K562 (cell line): ENCODE results near the gene KCNJ5. TPM values are rescaled to one million over a fixed set of nuclear protein-coding genes. Genes with fewer than 3 reads are reported as not detected.

Experiments used
- ATAC-seq: fragments of 200-7000 bp; cut with Tn5 transposase; 3 replicates; pipeline ENCODE4 v1.9.1; 2020; ENCODE audit warnings: moderate library complexity
- BruUV-seq: library from RNA; stranded (reverse); fragments of 400-500 nt; replicated peaks from 2 replicates; lab custom pipeline; 2021; lab: Mats Ljungman, UMichigan
- CTCF ChIA-PET: fragments of 300-600 bp; formaldehyde crosslinking; extraction: SDS; loops from one replicate; lab custom pipeline; 2021; ENCODE audit warnings: low intra/inter-chr PET ratio; lab: Yijun Ruan, JAX
- POLR2A ChIA-PET: fragments of 300-600, 350-650 bp; sonication (Branson Sonifier 250); formaldehyde crosslinking; extraction: SDS; loops from one replicate; lab custom pipeline; 2021; ENCODE audit warnings: antibody characterized with exemption, inconsistent platforms; lab: Yijun Ruan, JAX
- DNase-seq, 4 experiments: peaks; one replicate each; pipeline versions ENCODE4 v3.0.0 to v3.0.0-alpha.2; 2011 to 2018; ENCODE audit warnings: low spot score in 3 of 4, mixed read lengths in 3 of 4; ENCODE audit errors: extremely low read depth in 1 of 4
- FAIRE-seq: peaks from 2 replicates; lab custom pipeline; 2011; peaks lifted over from hg19 to GRCh38; lab: Jason Lieb, UNC
- H2AFZ ChIP-seq: 2 replicates; pipeline ENCODE4 v1.6.0; 2011; ENCODE audit warnings: low read depth, low read length, control low read depth, inconsistent platforms
- H3K27ac ChIP-seq: fragments of 200-600 bp; 3 replicates; pipeline ENCODE4 v1.8.0; 2011; ENCODE audit warnings: low read depth, mild to moderate bottlenecking, control low read depth, inconsistent platforms, low read length, moderate library complexity, mixed read lengths; ENCODE audit errors: extremely low read depth
- H3K27me3 ChIP-seq, 2 experiments: fragments of 300-600 bp in 1 of 2; 2 replicates in 1 of 2; 3 replicates in 1 of 2; pipeline versions ENCODE4 v1.6.0 to v1.8.0; 2011; ENCODE audit warnings: inconsistent platforms in 2 of 2, low read length in 2 of 2, mild to moderate bottlenecking in 1 of 2, mixed read lengths in 1 of 2, moderate library complexity in 1 of 2; ENCODE audit not compliant: control insufficient read depth in 2 of 2, insufficient read depth in 2 of 2
- H3K36me3 ChIP-seq: fragments of 300-600 bp; 3 replicates; pipeline ENCODE4 v1.8.0; 2011; ENCODE audit warnings: mild to moderate bottlenecking, low read length, inconsistent platforms; ENCODE audit not compliant: control insufficient read depth, insufficient read depth
- H3K4me1 ChIP-seq, 2 experiments: fragments of 200-600 bp in 1 of 2; replicated peaks in 1 of 2; 2 replicates in 1 of 2; 3 replicates in 1 of 2; pipeline versions ENCODE4 v1.5.1 to v1.8.0; 2011; ENCODE audit warnings: inconsistent platforms in 2 of 2, low read length in 2 of 2, mild to moderate bottlenecking in 1 of 2, mixed read lengths in 1 of 2, moderate library complexity in 1 of 2; ENCODE audit not compliant: control insufficient read depth in 2 of 2, insufficient read depth in 2 of 2
- H3K4me2 ChIP-seq: 2 replicates; pipeline ENCODE4 v1.6.1; 2011; ENCODE audit warnings: low read length, control low read depth, inconsistent platforms, mixed read lengths; ENCODE audit not compliant: insufficient read depth
- H3K4me3 ChIP-seq: fragments of 200-600 bp; sonication (generic), shearing (Covaris generic); 2 replicates; pipeline ENCODE4 v1.5.1; 2016; ENCODE audit warnings: control low read depth, inconsistent platforms
- H3K79me2 ChIP-seq: fragments of 200-600 bp; 3 replicates; pipeline ENCODE4 v1.8.0; 2011; ENCODE audit warnings: low read length, inconsistent platforms; ENCODE audit not compliant: control insufficient read depth, insufficient read depth
- H3K9ac ChIP-seq, 2 experiments: 2 replicates each; pipeline versions ENCODE4 v1.6.0 to v1.6.1; 2011; ENCODE audit warnings: low read depth in 2 of 2, low read length in 2 of 2, control low read depth in 1 of 2, inconsistent platforms in 1 of 2, mild to moderate bottlenecking in 1 of 2, mixed read lengths in 1 of 2; ENCODE audit not compliant: insufficient read depth in 1 of 2
- H3K9me1 ChIP-seq: one replicate; pipeline ENCODE4 v1.6.0; 2011; ENCODE audit warnings: inconsistent platforms, mild to moderate bottlenecking, low read length, moderate library complexity; ENCODE audit not compliant: control insufficient read depth, insufficient read depth
- H3K9me3 ChIP-seq: replicated peaks from 2 replicates; pipeline ENCODE4 v1.5.1; 2011; ENCODE audit warnings: low read depth, low read length, inconsistent platforms; ENCODE audit not compliant: control insufficient read depth, insufficient read depth
- H4K20me1 ChIP-seq: replicated peaks from 2 replicates; pipeline ENCODE4 v1.6.1; 2011; ENCODE audit warnings: low read length, inconsistent platforms, mixed read lengths; ENCODE audit not compliant: control insufficient read depth, insufficient read depth
- EGR1 ChIP-seq: fragments of 450-650 bp; conservative IDR thresholded peaks from 2 replicates; pipeline ENCODE4 v1.6.1; 2017; ENCODE audit warnings: mild to moderate bottlenecking
- HMGN3 ChIP-seq: IDR thresholded peaks from 2 replicates; pipeline ENCODE4 v1.6.1; 2011; ENCODE audit warnings: borderline replicate concordance, low read depth, mild to moderate bottlenecking, mixed read lengths, low read length; ENCODE audit not compliant: insufficient read length; ENCODE audit errors: extremely low read depth
- LARP7 ChIP-seq: fragments of 450-650 bp; IDR thresholded peaks from 2 replicates; pipeline ENCODE4 v1.6.1; 2016
- MEF2D ChIP-seq: conservative IDR thresholded peaks from 2 replicates; pipeline ENCODE4 v1.6.1; 2016; ENCODE audit warnings: low read depth, missing genetic modification characterization, missing compliant biosample characterization
- NONO ChIP-seq, 2 experiments: fragments of 200-400 bp in 1 of 2; fragments of 450-650 bp in 1 of 2; formaldehyde crosslinking in 1 of 2; IDR thresholded peaks; 2 replicates each; pipeline ENCODE4 v1.6.1; 2017; ENCODE audit warnings: low read depth in 2 of 2, mild to moderate bottlenecking in 2 of 2, moderate library complexity in 2 of 2, low read length in 1 of 2
- NR4A1 ChIP-seq, 2 experiments: fragments of 250-450 bp in 1 of 2; fragments of 450-650 bp in 1 of 2; sonication (Bioruptor Pico) in 1 of 2; IDR thresholded peaks; 2 replicates each; pipeline versions ENCODE4 v1.4.0 to v1.6.1; 2016 to 2020; ENCODE audit warnings: mild to moderate bottlenecking in 2 of 2, missing compliant biosample characterization in 1 of 2, missing genetic modification characterization in 1 of 2, moderate library complexity in 1 of 2
- RBM25 ChIP-seq: fragments of 200-400 bp; formaldehyde crosslinking; IDR thresholded peaks from 2 replicates; pipeline ENCODE4 v1.6.1; 2018; ENCODE audit warnings: low read length, low read depth, moderate library complexity; ENCODE audit not compliant: severe bottlenecking
- YY1 ChIP-seq, 3 experiments: IDR thresholded peaks; 2 replicates each; pipeline ENCODE4 v1.6.1; 2011; ENCODE audit warnings: low read length in 2 of 3, mild to moderate bottlenecking in 2 of 3, moderate library complexity in 2 of 3, borderline replicate concordance in 1 of 3, control low read depth in 1 of 3, low read depth in 1 of 3; ENCODE audit not compliant: insufficient read depth in 3 of 3, insufficient replicate concordance in 2 of 3, control insufficient read depth in 1 of 3, insufficient read length in 1 of 3; ENCODE audit errors: extremely low read depth in 1 of 3
- ZBTB1 ChIP-seq: sonication (generic); formaldehyde crosslinking; IDR thresholded peaks from 2 replicates; pipeline ENCODE4 v1.8.1; 2023; ENCODE audit warnings: missing genetic modification reagents, low read depth, mild to moderate bottlenecking, borderline replicate concordance
- ZHX1 ChIP-seq: fragments of 150-350 bp; conservative IDR thresholded peaks from 2 replicates; pipeline ENCODE4 v1.6.1; 2014; ENCODE audit warnings: low read length
- ZNF785 ChIP-seq: fragments of 250-450 bp; sonication (Bioruptor Pico); IDR thresholded peaks from 2 replicates; pipeline ENCODE4 v1.4.0; 2020; ENCODE audit warnings: mild to moderate bottlenecking
- WGBS: fragments of 100-300 bp; shearing (Covaris generic); methylation state at CpG from one replicate; pipeline ENCODE4 v1.1.6; 2016; ENCODE audit warnings: low coverage, mixed read lengths; ENCODE audit not compliant: insufficient coverage; ENCODE audit errors: missing lambda C conversion rate; 5-methylcytosine and 5-hydroxymethylcytosine counted together
- in situ Hi-C: fragments of 300-500 bp; cut with MboI; formaldehyde crosslinking; loops from 4 replicates; pipeline ENCODE4 v1.15.0; 2018; ENCODE audit warnings: inconsistent platforms, mixed read lengths
- intact Hi-C: fragments of 100-400 bp; cut with micrococcal nuclease; formaldehyde crosslinking; loops from 2 replicates; pipeline ENCODE4 v1.14.2; 2022
- polyA plus RNA-seq, 8 experiments: library from polyadenylated mRNA; depleted of rRNA in 4 of 8; stranded (reverse) in 5 of 8; unstranded in 3 of 8; fragments of >200 nt; fragmentation: Nextera tagmentation in 2 of 8; fragmentation: Illumina TruSeq in 1 of 8; extraction: Ambion mirVana in 2 of 8; extraction: Trizol in 1 of 8; gene quantifications; 2 replicates each; pipeline versions ENCODE4 v1.2.1 to v1.2.3, GENCODE V29; 2011 to 2014; ENCODE audit warnings: inconsistent platforms in 1 of 8, missing spikeins in 1 of 8
- total RNA-seq, 7 experiments: library from RNA; depleted of rRNA in 6 of 7; stranded (reverse); fragments of >200 nt in 6 of 7; fragmentation: Illumina TruSeq in 2 of 7; extraction: Trizol in 2 of 7; gene quantifications; 2 replicates each; pipeline versions ENCODE4 v1.2.1 to v1.2.3, GENCODE V29; 2011 to 2021; ENCODE audit warnings: low replicate concordance in 1 of 7

Gene KCNJ5
- total and polyA plus RNA-seq, 9 of the 15 experiments (the other 6 are each of a cell fraction or from before 2014, with no cell fraction given): 0.04 TPM; not detected in 8

- TF ChIP-seq ZBTB1 (CRISPR knock-in tag) (no peak), EGR1 (no peak), ZHX1 (no peak), NR4A1 (CRISPR knock-in tag; IDR thresholded peaks at IDR 0.05) (no peak), NR4A1 (tag; IDR thresholded peaks at IDR 0.05) (no peak), NONO (IDR thresholded peaks at IDR 0.05; ENCODE audit: low read depth in 2 of 2, low read length in 1 of 2) (no peak), LARP7 (no peak)
- TF ChIP-seq, all 486 proteins: peak for 0
Measured at GRCh38 chr11:128907585-128907984, 16.4 kb downstream of the KCNJ5 start (continued).

GRCh38 chr11:128908391-128909246 lies 17.5 kb downstream of the KCNJ5 start:
- 2% methylated on average over 12 of the region's 12 CpGs for WGBS
- Histone ChIP-seq H3K9me3 (no peaks in the 10 kb centered on the region), H3K4me2 (no peak overlapping the region), H2AFZ (no peak overlapping the region), H3K79me2 (no peaks in the 10 kb centered on the region), H3K27ac (no peak overlapping the region), H3K27me3 (peaks cover 2 to 22% of the 10 kb centered on the region in 2 experiments; a peak in 4 of 5 replicates), H3K9me1 (no peaks in the 10 kb centered on the region), H4K20me1 (no peaks in the 10 kb centered on the region; the same call in 1 of the 2 replicates), H3K4me1 (0 out of 5 replicates have a peak, but pooled peaks cover 0 to 4% of the 10 kb centered on the region in 2 experiments), H3K4me3 (no peak overlapping the region), H3K36me3 (no peaks in the 10 kb centered on the region), H3K9ac (no peak overlapping the region)
- TF ChIP-seq MEF2D: no peak
- no peak for TF ChIP-seq RBM25
- TF ChIP-seq HMGN3: no peak
- no peak for TF ChIP-seq YY1 (IDR thresholded peaks at IDR 0.05; ENCODE audit: borderline replicate concordance in 1 of 3, control insufficient read depth in 1 of 3, extremely low read depth in 1 of 3, insufficient read depth in 3 of 3, insufficient read length in 1 of 3, insufficient replicate concordance in 2 of 3, low read depth in 1 of 3, low read length in 2 of 3)
- no peak for TF ChIP-seq ZNF785 (CRISPR knock-in tag)
- ChIA-PET POLR2A (no interaction called here), CTCF (no interaction called here)
- DNase-seq (no peak), ATAC-seq (no peak), FAIRE-seq (no peak)
- intact Hi-C loops: no loop called here
- BruUV-seq: no TSS peak
- in situ Hi-C loops: no loop called here
